HT-29 (cell line): ENCODE data around the gene CCDC68. TPM values are rescaled to one million over a fixed set of nuclear protein-coding genes. Genes with fewer than 3 reads are reported as not detected.
"Not testable (repeated sequence)": the region's sequence is repeated elsewhere in the genome, so short reads cannot be mapped to it uniquely, and the experiment has no call there.

Experiments
- DNase-seq: peaks from one replicate; pipeline ENCODE4 v3.0.0-alpha.2; 2015; ENCODE audit warnings: low spot score
- total RNA-seq: library from RNA; depleted of rRNA; stranded (reverse); fragments of >200 nt; shearing (Covaris generic); gene quantifications from 2 replicates; pipeline ENCODE4 v1.2.3, GENCODE V29; 2014; rRNA removed

Gene CCDC68
- total RNA-seq, 1 experiment from 2014 or later, result 1.1 TPM

DNA sequence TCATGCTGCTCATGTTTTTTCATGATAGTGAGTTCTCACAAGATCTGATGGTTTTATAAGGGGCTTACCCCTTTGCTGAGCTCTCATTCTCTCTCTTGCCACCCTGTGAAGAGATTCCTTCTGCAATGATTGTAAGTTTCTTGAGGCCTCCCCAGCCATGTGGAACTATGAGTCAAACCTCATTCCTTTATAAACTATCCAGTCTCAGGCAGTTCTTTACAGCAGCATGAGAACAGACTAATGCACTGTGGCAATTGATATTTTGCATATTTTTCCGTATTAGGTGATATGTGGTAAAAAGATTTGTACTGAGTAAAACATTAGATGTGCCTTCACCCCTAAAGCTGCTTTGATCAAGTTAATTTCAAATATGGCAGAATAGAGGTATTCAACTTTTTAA lies 82.2 kb downstream of the CCDC68 start:
- DNase-seq, result no peak

DNA sequence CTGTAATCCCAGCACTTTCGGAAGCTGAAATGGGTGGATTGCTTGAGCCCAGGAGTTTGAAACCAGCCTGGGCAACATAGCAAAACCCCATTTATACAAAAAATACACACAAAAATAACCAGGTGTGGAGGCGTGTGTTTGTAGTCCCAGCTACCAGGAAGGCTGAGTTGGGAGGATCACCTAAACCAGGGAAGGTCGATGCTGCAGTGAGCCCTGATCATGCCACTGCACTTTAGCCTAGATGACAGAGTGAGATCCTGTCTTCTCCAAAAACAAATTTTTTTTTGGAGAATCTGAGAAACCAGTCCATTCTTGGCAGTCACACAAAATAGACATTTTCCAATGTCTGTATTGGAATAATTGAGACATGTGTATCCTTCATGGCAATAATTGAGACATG lies 84.2 kb downstream of the CCDC68 start:
- DNase-seq, result no peak

DNA sequence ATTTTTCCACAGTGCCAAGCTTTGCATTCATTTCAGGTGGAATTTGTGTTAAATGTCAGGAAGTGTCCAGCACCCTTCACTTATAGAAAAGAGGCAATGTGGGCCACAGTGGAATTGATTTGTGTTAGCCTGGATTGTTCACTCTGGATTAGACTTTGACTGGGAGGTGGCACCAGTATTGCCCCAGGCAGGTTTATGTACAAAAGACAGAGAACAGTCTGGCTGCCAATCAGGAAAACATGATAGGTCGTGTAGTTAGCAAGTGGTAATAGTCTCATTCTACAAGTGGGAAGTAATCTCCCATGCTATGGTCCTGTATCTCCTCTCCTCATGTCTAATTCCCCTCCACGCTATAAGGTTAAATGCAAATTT lies 85.4 kb downstream of the CCDC68 start:
- DNase-seq, result peak; percentile 19

DNA sequence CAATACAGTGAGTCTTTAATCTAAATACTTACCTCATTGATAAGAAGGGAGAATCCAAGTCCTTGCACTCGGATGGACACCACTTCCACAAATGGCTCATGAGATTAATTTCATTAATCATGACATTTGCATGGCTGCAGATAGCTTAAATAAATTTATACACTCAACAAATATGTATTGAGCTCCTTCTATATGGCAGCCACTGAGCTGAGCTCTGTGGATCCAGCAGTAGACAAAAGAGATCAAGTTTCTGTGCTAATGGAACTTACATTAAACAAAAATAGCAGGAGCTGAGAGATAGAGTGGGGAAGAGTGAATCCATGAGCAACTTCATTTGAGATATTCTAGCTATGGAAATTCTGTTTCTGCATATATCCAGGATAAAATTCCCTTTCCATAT lies 86.6 kb downstream of the CCDC68 start:
- DNase-seq, result no peak

DNA sequence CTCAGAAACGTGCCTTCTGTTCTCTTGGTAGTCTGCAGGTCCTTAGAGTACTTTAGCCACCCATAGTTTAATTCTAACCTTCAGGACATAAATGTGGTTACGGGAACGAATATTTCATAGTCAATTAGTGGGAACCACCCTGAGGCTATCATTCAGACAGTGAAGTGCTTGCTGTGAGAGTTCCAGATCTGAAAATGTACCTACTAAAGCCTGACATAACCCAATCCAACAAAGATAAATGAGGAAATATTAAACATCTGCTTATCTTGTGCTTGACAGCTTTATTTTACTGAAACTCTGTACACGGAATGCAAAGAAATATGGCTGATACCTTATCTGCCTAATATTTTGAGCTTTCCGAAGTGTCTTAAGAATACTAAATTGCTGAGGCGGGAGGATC lies 88.0 kb downstream of the CCDC68 start:
- DNase-seq, result no peak

DNA sequence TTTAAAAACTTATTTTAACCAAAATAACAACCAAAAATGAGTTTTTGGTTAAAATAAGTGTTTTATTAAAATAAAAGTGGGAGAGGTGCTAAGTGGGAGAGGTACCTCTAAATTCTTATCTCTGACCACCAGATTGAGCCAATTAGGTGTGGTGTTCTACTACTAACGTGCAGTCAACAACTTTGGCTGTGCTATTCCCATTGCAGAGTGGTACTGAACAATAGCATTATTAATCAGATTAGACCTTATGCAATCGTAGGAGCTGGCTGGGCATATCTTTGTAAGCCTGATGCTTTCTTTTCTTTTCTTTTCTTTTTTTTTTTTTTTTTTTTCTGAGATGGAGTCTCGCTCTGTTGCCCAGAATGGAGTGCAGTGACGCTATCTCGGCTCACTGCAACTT lies 92.1 kb downstream of the CCDC68 start:
- DNase-seq, result no peak

DNA sequence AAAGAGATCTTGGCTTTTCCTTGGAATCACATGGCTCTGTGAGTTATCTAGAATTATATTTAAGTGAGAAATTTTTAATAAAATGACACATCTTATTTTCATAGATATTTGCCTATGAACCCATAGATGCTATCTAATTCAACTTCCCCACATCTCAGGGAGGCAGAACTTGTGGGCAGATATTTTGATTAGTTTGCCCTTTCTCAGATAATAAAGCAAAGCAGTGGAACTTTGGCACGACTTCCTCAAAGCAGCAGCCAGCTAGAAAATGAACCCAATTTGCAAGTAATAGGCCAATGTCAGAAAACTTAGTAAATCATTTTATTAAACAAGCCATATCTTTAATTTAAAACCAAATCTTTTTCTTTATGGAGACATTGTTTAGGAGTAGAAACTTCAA lies 98.3 kb downstream of the CCDC68 start:
- no peak for DNase-seq

DNA sequence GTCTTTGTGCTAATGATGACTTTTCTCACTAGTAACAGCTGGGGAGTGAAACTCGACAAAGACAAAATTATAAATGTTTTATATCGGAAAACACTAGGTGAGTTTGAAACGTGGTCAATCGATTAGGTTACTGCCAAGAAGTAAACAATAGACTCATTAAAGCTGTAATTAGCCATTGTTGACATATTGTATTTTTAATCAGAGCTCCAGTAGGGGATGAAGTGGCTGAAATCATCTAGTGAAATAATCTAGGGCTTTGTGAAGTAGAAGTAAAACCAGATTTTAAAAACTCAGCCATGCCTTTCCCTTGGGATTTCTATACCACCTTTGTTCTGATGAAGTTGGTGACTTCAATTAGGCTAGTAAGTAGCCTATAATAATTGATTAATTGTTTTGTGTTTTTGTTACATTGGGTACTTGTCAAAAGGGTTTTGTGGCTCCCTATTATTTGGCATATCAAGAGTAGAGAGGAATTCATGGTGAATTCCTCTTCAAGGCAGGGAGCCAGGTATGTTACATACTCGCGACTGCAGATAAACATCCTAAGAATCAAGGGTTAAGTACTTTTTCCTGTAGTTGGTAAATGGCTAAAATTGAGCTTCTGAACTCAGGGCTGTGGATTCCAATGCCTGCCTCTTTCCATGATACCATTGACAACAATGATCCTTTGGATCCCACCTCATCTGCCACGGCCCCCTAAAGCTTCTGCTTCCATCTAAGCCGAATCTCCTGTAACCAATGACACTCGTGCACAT lies 99.4 kb downstream of the CCDC68 start:
- no peak for DNase-seq

DNA sequence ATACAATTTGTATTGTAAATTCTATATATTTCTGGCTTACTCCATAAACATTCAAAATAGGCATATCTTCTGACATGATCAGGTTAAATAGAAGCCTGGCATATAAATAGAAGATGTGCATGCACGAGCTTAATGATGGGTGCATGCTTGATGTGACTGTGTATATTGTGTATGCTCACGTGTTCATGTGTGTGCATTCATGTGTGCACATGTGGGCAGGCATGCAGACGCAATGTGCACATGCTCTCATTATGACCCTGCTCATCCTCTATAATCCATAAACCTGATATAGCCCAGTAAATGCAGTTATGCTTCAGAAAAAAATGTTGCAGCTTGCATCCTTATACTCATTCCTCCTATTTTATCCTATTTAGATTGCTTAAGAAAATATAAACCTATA lies 101.8 kb downstream of the CCDC68 start:
- no peak for DNase-seq

DNA sequence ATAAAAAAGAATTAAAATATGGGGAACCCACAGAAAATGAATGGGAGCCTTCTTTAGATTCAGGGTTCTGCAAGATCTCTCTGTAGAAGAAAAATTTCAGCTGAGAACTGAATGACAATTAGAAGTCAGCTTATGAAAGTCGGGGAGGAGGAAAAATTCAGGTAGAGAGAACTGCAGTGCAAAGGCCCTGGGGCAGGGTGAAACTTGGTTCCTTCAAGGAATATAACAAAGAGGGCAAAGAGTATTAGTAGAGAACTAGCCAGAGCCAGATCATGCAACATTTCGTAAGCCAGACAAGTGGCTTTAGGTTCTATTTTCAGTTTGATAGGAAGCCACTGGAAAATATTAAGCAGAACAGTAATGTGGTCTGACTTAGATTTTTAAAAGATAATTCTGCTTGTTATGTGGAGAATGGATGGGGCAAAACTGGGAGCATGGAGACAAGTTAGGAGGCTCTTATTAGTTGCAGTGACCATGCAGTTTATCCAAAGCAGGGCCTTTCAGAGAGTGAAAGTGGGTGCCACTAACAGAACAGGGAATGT lies 103.1 kb downstream of the CCDC68 start:
- DNase-seq, result no peak

DNA sequence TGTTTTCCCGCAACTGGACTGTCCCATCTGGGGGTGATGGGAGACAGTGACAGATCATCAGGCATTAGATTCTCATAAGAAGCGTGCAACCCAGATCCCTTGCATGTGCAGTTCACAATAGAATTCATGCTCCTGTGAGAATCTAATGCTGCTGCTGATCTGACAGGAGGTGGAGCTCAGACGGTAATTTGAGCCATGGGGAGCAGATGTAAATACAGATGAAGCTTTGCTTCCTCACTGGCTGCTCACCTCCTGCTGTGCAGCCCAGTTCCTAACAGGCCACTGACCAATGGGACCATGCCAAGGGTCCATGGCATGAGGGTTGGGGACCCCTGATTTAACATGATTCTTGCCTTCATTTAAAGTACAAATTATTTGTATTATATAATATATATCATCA lies 104.2 kb downstream of the CCDC68 start:
- DNase-seq, result not testable (repeated sequence)

DNA sequence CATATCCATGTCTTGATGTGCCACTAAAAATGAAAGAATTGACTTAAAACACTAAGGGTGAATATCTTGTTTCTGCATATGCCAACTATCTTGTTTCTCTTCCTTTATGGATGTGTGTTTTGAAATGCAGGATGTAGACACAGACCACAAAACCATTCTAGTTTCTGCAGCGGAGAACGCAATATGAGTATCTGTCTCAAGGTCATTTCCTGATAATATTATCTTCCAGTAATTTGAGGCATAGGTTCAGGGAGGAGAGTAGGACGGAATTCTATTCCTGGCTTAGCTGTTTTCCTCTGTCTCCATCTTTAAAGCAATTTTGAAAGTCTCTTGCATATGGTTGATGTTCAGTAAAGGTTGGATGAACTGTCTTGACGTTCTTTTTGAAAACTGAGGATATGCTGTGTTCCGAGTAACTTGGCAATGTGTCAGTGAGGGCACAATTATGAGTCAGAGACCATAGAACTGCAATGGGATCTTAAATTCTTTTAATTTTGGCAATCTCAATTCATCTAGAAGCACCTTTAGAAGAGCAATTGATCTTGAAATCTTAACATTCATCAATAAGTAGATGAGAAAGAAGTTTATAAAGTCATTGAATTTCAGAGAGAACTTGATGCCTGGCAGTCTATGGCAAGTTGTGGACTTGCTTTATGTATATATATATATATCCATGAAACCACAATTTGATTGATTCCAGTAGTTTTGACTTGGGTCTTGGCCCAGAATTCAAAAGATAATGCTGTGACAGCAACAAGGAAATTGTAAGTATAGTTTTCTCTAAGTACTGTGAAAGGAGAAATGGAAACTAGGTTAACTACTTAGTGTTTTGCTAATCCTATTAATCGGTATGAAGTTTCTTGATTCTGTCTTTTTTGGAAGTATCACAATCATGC lies 106.2 kb downstream of the CCDC68 start:
- no peak for DNase-seq

Other genes starting within 250 kb of the CCDC68 start
- gene RAB27B, start 131.0 kb downstream of the CCDC68 start, total RNA-seq, result 4.9 and 5.4 TPM in 2 replicates